Uterus (tissue), 2 donors: ENCODE results near the gene TMEM185B.

Experiments used
- CTCF ChIP-seq, 4 experiments: fragments of 200-600 bp in 2 of 4; fragments of 450-650 bp in 2 of 4; sonication (generic) in 2 of 4; IDR thresholded peaks; one replicate each; pipeline ENCODE4 v1.5.1; 2016 to 2019; ENCODE audit warnings: antibody characterized with exemption in 4 of 4, mild to moderate bottlenecking in 2 of 4, moderate library complexity in 1 of 4
- POLR2A ChIP-seq, 2 donors: fragments of 450-650 bp; IDR thresholded peaks; one replicate each; pipeline ENCODE4 v1.6.1; 2016; ENCODE audit warnings: antibody characterized with exemption in 2 of 2, mild to moderate bottlenecking in 1 of 2, moderate library complexity in 1 of 2

DNA sequence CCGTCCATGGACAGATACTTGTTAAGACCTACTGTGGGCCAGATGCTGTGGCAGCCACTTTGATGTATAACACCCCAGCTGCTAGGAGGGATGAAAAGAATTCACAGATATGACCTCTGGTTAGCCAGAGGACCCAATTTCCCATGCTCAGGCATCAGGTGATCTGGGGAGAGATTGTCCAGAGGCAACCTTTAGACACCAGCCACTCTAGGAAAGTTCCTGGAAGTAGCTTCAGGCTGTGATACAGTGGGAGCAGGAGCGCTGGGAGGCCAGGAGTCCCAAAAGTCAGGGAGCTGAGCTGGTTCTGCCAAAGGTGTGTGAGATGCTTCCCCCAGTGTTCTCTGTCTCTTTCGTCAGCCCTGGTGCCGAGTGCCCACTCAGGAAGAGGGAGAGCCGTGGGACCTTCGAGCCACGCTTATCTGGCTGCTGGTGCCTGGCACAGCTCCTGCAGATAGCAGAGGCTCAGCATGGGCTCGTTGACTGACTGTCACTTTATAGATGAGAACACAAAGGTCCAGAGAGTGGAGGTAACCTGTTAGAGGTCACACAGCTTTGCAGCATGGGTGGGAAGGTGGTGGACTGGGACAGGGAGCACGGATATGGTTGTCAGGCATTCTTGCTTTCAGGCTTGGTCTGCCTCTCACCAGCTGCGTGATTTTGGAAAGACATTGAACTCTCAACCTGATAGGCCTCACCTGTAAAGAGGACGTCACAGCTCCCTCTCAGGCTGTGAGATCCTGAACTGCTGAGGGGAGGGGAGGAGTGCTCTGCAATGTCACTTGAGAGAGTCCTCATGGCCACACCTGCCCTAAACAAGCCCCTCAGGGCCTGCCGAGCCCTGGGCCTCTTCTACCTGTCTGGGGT is 21.7 kb upstream of the TMEM185B start:
- TF ChIP-seq CTCF (IDR thresholded peaks at IDR 0.05) = no peak
- no peak for TF ChIP-seq POLR2A (IDR thresholded peaks at IDR 0.05)
